Measurements from ENCODE around the gene BLVRA. TPM values are rescaled to one million over a fixed set of nuclear protein-coding genes. Genes with fewer than 3 reads are reported as not detected.
"Not testable (repeated sequence)": the region's sequence is repeated elsewhere in the genome, so short reads cannot be mapped to it uniquely, and the experiment has no call there.

The BLVRA gene
- total RNA-seq, 4 donors from 2014 or later = 25.4 to 38.9 (median 32.1) TPM

DNA sequence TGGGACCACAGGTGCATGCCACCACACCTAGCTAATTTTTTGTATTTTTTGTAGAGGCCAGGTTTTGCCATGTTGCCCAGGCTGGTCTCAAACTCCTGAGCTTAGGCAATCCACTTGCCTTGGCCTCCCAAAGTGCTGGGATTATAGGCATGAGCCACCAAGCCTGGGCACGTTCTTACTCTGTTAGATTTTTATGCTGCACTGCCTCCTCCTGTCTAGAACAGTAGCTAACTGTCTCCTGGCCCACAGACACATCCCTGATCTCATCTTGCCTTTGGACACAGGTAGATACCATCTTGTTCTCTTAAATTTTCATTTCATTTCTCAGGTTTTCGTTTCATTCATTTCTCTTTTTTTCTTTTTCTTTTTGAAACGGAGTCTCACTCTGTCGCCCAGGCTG lies 41.1 kb downstream of the BLVRA start:
- intact Hi-C loops (cut with DNase I; ENCODE audit: low total_unique reads) = no loop called here
- DNase-seq (ENCODE audit: low spot score in 2 of 2) = no peak
- TF ChIP-seq POLR2A (IDR thresholded peaks at IDR 0.05) = no peak
- no peak for TF ChIP-seq CTCF (IDR thresholded peaks at IDR 0.05)
- no peak overlapping the region for H3K4me3 ChIP-seq (ENCODE audit: low read depth, poor library complexity, severe bottlenecking)
- WGBS, 2 donors = 83 to 84% methylated on average over 4 of the region's 4 CpGs

- TF ChIP-seq POLR2A (IDR thresholded peaks at IDR 0.05) (no peak), CTCF (IDR thresholded peaks at IDR 0.05) (no peak)
- WGBS, 2 donors = 83 to 93% methylated on average over 2 of the region's 2 CpGs
- intact Hi-C loops (cut with DNase I; ENCODE audit: low total_unique reads) = no loop called here
- no peak overlapping the region for H3K4me3 ChIP-seq (ENCODE audit: low read depth, poor library complexity, severe bottlenecking)
- DNase-seq (ENCODE audit: low spot score in 2 of 2) = no peak
Observed at GRCh38 chr7:43803865-43804264, 45.4 kb downstream of the BLVRA start.

GRCh38 chr7:43808410-43808809 lies 49.9 kb downstream of the BLVRA start:
- TF ChIP-seq POLR2A (IDR thresholded peaks at IDR 0.05) = no peak
- no peak for TF ChIP-seq CTCF (IDR thresholded peaks at IDR 0.05)
- DNase-seq (ENCODE audit: low spot score in 2 of 2) = no peak
- no peak overlapping the region for H3K4me3 ChIP-seq (ENCODE audit: low read depth, poor library complexity, severe bottlenecking)
- WGBS, 2 donors = 78 to 87% methylated on average over 11 of the region's 11 CpGs
- intact Hi-C loops (cut with DNase I; ENCODE audit: low total_unique reads) = no loop called here

- H3K4me3 ChIP-seq (ENCODE audit: low read depth, poor library complexity, severe bottlenecking); DNase-seq (ENCODE audit: low spot score in 2 of 2); intact Hi-C loops (cut with DNase I; ENCODE audit: low total_unique reads): not testable (repeated sequence)
- WGBS, 2 donors = 80 to 87% methylated on average over 16 of the region's 16 CpGs
Observed at GRCh38 chr7:43810195-43810941, 51.9 kb downstream of the BLVRA start.

GRCh38 chr7:43815373-43815772 lies 56.9 kb downstream of the BLVRA start:
- WGBS, 2 donors = 61 to 81% methylated on average over 3 of the region's 3 CpGs
- intact Hi-C loops (cut with DNase I; ENCODE audit: low total_unique reads) = no loop called here
- H3K4me3 ChIP-seq (ENCODE audit: low read depth, poor library complexity, severe bottlenecking) = no peak overlapping the region
- no peak for DNase-seq (ENCODE audit: low spot score in 2 of 2)
- TF ChIP-seq POLR2A (IDR thresholded peaks at IDR 0.05) = no peak
- no peak for TF ChIP-seq CTCF (IDR thresholded peaks at IDR 0.05)

- DNase-seq (ENCODE audit: low spot score in 2 of 2); intact Hi-C loops (cut with DNase I; ENCODE audit: low total_unique reads); H3K4me3 ChIP-seq (ENCODE audit: low read depth, poor library complexity, severe bottlenecking): not testable (repeated sequence)
- 57% methylated on average over 2 of the region's 2 CpGs for WGBS, 2 donors
Observed at GRCh38 chr7:43816046-43816797, 57.7 kb downstream of the BLVRA start.

DNA sequence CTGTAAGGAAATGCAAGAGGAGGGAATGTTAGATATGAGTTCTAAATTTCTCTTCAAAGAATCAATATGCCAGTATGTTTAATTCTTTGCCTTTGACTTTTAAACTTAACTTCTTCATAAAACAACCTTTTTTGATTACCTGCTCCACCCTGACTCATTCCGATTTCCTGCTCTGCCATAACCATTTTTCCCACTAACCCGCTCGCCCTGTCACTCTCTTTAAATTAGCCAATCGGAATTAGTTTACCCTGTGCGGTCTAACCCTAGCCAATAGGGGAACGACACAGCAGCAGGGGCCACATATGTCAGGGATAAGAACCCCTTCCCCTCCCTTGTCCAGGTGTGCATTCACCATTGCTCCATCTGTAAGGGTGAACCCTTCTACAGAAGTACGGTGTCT lies 64.9 kb downstream of the BLVRA start:
- intact Hi-C loops (cut with DNase I; ENCODE audit: low total_unique reads); DNase-seq (ENCODE audit: low spot score in 2 of 2); H3K4me3 ChIP-seq (ENCODE audit: low read depth, poor library complexity, severe bottlenecking): not testable (repeated sequence)
- WGBS, 2 donors = 94% methylated on average over 7 of the region's 7 CpGs

All from lower leg skin (tissue), 4 donors.